ENCODE measurements around the gene ITPKA. TPM values are rescaled to one million over a fixed set of nuclear protein-coding genes. Genes with fewer than 3 reads are reported as not detected.

ITPKA gene
- total RNA-seq, 2 donors from 2014 or later = 0.33 to 0.52 TPM

DNA sequence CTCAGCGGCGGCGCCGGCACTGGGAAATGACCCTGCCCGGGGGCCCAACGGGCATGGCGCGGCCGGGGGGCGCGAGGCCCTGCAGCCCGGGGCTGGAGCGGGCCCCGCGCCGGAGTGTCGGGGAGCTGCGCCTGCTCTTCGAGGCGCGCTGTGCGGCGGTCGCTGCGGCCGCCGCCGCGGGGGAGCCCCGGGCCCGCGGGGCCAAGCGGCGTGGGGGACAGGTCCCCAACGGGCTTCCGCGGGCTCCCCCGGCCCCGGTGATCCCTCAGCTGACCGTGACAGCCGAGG lies 172 bp downstream of the ITPKA start:
- peak; percentile 33 for ATAC-seq

DNA sequence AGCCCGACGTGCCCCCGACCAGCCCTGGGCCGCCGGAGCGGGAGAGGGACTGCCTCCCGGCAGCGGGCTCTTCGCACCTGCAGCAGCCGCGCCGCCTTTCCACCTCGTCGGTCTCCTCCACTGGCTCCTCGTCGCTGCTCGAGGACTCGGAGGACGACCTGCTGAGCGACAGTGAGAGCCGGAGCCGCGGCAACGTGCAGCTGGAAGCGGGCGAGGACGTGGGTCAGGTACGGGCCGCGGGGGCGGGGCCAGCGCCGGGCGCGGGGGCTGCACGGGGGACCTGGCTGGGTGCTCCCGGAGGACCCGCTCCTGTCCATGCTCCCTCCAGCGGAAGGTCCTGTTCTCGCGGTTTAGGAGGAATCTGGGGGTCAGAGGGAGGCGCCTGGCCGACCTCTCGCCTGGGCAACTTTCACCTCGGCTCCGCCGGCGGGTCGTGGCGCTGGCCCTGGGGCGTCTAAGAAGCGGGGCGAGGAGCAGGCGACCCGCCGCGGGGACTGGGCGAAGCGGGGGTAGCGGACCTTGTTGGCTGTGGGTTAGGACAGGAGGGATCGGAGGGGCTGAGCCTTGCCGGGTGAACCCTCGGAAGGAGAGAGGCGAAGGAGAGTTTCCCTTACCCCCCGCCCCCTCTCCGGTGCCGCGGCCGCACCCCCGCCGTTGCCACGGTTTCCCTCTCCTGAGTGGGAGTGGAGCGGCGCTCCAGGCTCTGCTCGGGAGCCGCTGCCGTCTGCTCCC lies 682 bp downstream of the ITPKA start:
- Histone ChIP-seq H3K4me1 (peaks cover 39% of the 10 kb centered on the region), H3K4me3 (no peak overlapping the region), H3K36me3 (replicated peaks in 1 of 2; ENCODE audit: insufficient read depth in 1 of 2, low read depth in 2 of 2) (no peaks in the 10 kb centered on the region), H3K9me3 (no peaks in the 10 kb centered on the region), H3K27ac (no peak overlapping the region), H3K27me3 (no peaks in the 10 kb centered on the region)
- DNase-seq = peak in 3 of 4 donors; percentile 27 to 41 (median 37)
- no peak for TF ChIP-seq POLR2A (IDR thresholded peaks at IDR 0.05)
- TF ChIP-seq, protein P1, sequence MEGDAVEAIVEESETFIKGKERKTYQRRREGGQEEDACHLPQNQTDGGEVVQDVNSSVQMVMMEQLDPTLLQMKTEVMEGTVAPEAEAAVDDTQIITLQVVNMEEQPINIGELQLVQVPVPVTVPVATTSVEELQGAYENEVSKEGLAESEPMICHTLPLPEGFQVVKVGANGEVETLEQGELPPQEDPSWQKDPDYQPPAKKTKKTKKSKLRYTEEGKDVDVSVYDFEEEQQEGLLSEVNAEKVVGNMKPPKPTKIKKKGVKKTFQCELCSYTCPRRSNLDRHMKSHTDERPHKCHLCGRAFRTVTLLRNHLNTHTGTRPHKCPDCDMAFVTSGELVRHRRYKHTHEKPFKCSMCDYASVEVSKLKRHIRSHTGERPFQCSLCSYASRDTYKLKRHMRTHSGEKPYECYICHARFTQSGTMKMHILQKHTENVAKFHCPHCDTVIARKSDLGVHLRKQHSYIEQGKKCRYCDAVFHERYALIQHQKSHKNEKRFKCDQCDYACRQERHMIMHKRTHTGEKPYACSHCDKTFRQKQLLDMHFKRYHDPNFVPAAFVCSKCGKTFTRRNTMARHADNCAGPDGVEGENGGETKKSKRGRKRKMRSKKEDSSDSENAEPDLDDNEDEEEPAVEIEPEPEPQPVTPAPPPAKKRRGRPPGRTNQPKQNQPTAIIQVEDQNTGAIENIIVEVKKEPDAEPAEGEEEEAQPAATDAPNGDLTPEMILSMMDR (IDR thresholded peaks at IDR 0.05) = no peak
- ATAC-seq = peak; percentile 28
- intact Hi-C loops (cut with DNase I) = no loop called here
- 7 to 13% methylated on average over 3 to 75 of the region's 77 CpGs for WGBS, 2 donors

More for the DNA sequence above, 172 bp downstream of the ITPKA start:
- no peaks in the 10 kb centered on the region for H3K27me3 ChIP-seq
- DNase-seq = no peak
- no peaks in the 10 kb centered on the region for H3K36me3 ChIP-seq (replicated peaks in 1 of 2; ENCODE audit: insufficient read depth in 1 of 2, low read depth in 2 of 2)
- H3K4me1 ChIP-seq = peaks cover 39% of the 10 kb centered on the region
- WGBS, 2 donors = 0% methylated on average over 5 of the region's 41 CpGs; no CpG with 5 or more reads in 1 of the 2 donors
- intact Hi-C loops (cut with DNase I) = no loop called here
- no peaks in the 10 kb centered on the region for H3K9me3 ChIP-seq
- no peak overlapping the region for H3K27ac ChIP-seq
- TF ChIP-seq POLR2A (IDR thresholded peaks at IDR 0.05) = no peak
- TF ChIP-seq, protein P1 (IDR thresholded peaks at IDR 0.05) = no peak
- H3K4me3 ChIP-seq = no peak overlapping the region

- WGBS, 2 donors = 32 to 62% methylated on average over 26 to 59 of the region's 60 CpGs
- no peaks in the 10 kb centered on the region for H3K27me3 ChIP-seq
- H3K27ac ChIP-seq = peak overlapping the region in 3 of 4 donors; percentile 36 to 61 (median 55)
- TF ChIP-seq POLR2A (IDR thresholded peaks at IDR 0.05) = no peak
- TF ChIP-seq, protein P1 (IDR thresholded peaks at IDR 0.05) = no peak
- H3K36me3 ChIP-seq (replicated peaks in 1 of 2; ENCODE audit: insufficient read depth in 1 of 2, low read depth in 2 of 2) = no peaks in the 10 kb centered on the region
- ATAC-seq = no peak
- no peak overlapping the region for H3K4me3 ChIP-seq
- intact Hi-C loops (cut with DNase I) = no loop called here
- peaks cover 39% of the 10 kb centered on the region for H3K4me1 ChIP-seq
- peak in 1 of 4 donors; percentile 15 for DNase-seq
- no peaks in the 10 kb centered on the region for H3K9me3 ChIP-seq
These were observed 1.5 kb downstream of the ITPKA start for GRCh38 chr15:41494922-41495735.

DNA sequence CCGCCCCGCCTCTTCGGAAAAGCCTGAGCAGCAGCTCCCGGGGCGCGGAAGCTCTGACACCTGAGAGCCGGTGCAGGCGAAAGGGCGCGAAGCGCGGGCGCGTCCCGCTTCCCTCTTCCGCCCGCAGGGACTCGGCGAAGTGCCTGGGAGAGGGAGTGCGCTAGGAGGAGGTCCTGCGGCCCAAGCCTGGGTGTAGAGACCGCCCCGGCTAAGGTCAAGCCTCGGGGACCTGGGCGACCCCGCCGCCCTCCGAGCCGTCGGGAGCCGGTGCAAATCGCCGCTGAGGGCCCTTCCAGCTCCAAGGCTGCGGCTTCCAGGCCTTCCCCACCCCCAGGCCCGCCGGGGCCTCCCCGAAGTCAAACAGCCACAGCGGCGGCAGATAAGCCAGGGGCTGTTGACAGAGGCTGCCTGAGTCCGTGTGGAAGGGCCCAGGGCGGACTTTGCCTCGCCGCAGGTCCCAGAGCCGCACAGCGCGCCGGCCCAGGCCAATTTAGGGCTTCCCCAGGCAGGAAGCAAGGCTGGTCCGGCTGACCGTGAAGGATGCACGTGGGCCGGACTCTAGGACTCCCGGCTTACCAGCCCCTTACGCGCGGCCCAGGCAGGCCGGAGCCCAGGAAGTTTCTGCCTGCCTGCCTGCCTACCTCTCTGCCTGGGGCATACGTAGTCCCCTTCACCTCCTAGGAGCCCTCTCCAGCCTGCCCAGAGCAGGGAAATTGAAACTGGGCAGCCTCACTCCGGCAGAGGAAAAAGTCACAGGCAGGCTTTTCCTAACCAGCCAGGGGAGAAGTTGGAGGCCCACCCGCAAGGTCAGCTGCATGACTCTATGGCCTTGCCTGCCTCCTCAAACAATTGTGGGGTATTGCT lies 2.3 kb downstream of the ITPKA start:
- TF ChIP-seq, protein P1 (IDR thresholded peaks at IDR 0.05) = no peak
- TF ChIP-seq POLR2A (IDR thresholded peaks at IDR 0.05) = peak in 2 of 3 donors; percentile 14 to 21
- 24 to 79% methylated on average over 2 to 59 of the region's 59 CpGs for WGBS, 2 donors
- Histone ChIP-seq H3K27me3 (no peaks in the 10 kb centered on the region), H3K4me1 (peaks cover 39% of the 10 kb centered on the region), H3K36me3 (replicated peaks in 1 of 2; ENCODE audit: insufficient read depth in 1 of 2, low read depth in 2 of 2) (no peaks in the 10 kb centered on the region), H3K27ac (peak overlapping the region; percentile 32 to 61 (median 46)), H3K4me3 (no peak overlapping the region), H3K9me3 (no peaks in the 10 kb centered on the region)
- intact Hi-C loops (cut with DNase I) = no loop called here
- peak; percentile 59 to 80 (median 66) for DNase-seq
- ATAC-seq = peak; percentile 57

Measured in body of pancreas (tissue), 4 donors.